Measurements from ENCODE around the gene REG1A. TPM values are rescaled to one million over a fixed set of nuclear protein-coding genes. Genes with fewer than 3 reads are reported as not detected.

REG1A gene
- total RNA-seq, 1 donor from 2014 or later: not detected

DNA sequence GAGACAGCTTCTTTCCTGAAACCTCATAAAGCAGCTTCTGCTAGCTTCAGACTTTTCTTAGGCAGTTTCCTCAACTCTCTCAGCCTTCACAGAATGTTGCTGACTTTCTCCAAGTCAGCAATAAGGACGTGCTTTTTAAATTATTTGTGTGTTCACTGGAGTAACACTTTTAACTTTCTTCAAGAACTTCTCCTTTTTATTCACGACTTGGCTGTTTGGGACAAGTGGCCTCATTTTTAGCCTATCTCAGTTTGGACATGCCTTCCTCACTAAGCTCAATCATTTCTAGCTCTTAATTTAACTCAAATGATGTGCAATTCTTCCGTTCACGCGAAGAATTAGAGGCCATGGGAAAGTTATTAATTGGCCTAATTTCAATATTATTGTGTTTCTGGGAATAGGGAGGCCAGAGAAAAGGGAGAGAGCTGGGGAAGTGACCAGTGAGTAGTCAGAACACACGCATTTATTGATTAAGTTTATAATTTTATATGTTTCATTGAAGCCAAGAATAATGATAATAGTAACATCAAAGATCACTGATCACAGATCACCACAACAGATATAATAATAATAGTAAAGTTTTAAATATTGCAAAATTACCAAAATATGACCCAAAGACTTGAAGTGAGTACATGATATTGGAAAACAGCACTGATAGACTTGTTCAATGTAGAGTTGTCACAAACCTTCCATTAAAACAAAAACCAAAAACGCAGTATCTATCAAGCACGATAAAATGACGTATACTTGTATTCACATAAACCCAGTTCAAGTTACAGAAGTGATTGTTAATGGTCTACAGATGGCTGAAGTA, 4.8 kb downstream of the REG1A start:
- intact Hi-C loops (cut with micrococcal nuclease): no loop called here

- intact Hi-C loops (cut with micrococcal nuclease): no loop called here
Observed at GRCh38 chr2:79125721-79125985, 5.4 kb downstream of the REG1A start.

DNA sequence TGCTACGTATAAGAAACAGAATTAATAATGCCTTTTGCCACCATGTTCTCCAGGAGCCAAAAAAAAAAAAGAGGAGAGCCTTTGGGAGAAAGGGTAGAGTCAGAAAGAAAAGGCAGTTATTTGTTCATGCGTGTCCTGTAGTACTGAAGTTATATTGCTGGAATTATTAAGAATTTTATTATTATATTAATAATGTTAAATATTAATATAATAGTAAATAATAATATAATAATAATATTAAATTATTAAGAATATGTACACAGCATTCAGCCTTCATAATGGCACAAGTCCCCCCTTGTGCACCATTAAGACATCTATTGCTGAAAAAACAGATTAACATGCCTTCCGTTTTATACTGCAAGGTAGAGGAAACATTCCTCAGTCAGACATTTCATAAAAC, 8.1 kb downstream of the REG1A start:
- intact Hi-C loops (cut with micrococcal nuclease): no loop called here

DNA sequence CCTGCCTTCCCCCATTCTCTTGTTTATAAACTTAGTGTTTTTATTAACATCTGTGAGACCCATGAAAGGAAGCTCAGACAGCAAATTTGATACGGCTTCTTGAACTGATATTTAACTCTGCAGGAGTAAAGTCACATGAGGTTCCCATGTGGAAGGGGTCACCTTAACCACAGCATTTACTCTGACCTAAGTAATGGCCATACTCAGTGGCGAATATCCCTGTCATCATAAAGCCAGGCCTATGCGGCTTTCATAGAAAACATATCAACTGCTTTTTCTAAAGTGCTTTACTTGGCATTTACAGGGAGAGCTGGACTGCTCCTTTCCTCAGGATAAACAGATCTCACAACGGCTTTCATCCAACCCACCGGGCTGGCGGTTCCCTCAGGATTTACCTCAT, 9.0 kb downstream of the REG1A start:
- intact Hi-C loops (cut with micrococcal nuclease): no loop called here

DNA sequence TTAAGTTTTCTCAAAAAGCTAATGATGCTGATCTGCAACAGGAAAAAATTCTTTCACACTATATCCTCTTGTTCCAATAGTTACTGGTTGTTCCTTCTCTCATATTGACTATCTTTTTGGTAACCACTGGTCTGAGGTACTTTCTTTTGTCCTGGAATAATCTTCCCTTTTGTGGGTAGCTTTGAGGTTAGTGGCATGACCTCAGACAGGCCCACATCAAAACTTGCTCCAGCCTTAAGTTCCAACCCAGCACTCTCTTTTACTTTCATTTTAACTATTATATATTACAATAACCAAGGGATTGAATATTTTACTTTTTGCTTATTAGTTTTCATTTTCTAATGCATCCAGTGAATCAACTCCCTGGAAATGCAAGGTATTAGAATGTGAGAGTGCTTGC, 9.5 kb downstream of the REG1A start:
- intact Hi-C loops (cut with micrococcal nuclease): no loop called here

GRCh38 chr2:79131687-79132086, 11.4 kb downstream of the REG1A start:
- intact Hi-C loops (cut with micrococcal nuclease): no loop called here

DNA sequence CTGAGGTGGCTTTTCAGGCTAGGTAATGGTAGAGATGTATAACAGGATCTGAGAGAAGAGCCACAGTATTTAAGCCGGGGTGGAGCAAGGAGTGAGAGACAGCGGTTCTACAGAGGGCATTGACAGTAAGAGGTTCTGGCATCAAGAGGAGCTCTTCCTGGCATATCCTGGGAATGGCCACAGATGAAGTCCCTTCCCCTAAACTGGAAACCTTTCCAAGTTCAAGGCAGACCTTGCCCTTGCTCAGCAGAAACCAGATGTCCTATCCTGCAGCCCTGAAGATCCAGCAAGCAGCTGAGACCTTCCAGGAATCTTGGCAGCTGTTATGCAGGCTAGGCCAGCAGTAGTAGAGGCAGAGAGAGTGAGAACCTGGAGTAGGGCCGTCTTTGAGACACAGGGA, 18.1 kb downstream of the REG1A start:
- intact Hi-C loops (cut with micrococcal nuclease): no loop called here

DNA sequence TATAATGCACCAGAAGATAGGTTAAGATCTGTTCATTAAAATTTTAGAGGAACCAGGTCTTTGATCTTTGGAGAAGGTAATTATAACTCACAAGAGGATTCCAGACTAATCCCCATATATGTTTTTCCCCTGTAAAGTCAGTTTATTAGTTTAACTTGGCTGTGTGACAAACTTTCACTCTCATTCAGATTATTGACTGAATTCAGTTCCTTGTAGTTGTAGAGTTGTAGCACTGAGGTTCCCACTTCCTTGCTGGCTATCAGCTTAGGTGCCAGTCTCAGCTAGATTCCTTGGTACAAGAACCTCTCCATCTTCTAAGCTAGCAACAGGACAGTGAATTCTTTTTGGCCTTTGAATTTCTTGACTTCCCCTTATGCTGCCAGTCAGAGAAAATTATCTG, 19.1 kb downstream of the REG1A start:
- intact Hi-C loops (cut with micrococcal nuclease): no loop called here

DNA sequence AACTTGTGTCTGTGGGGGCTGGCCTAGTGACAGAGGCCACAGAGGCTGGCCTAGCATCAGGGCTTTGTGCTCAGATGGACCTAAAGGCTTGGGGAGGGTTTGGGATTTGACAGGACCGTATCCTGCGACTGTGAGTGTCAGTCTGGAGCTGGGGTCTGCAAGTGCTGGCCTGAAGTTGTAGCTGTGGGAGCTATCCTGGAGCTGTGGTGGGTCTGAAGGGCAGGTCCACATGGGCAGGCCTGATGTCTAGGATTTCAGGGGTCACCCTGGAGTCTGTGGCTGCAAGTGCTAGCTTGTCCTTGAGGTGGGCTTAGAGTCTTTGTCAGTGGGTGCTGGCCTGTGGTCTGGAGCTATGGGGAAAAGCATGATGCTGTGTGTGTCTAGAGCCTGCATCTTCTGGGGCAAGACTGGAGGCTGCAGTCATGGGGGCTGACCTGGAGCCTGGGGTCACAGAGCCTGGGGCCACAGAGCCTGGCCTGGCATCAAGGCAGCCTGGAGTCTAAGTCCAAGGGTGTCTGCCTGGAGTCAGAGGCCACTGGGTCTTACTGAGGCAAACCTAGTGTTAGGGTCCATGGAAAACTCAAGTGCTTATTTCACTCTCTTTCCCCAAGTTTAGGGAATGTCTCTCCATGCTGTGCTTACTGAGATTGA, 35.7 kb downstream of the REG1A start:
- intact Hi-C loops (cut with micrococcal nuclease): no loop called here

DNA sequence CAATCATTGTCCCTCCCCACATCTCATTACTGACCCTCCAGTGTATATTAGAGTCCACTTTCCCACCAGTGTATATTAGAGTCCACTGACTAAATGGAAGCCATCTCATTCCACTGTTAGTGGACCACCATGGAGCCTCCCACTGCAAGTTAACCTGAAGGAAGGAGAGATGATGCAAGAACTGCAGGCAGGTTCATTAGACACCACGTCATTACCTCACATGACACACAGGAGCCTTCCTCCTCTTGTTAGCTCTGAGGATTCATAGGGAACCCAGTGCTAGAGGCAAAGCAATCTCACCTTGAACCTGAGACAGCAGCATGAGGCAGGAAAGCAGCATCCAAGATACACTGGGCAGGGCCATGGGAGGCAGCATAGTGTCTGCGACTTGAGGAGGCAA, 38.7 kb downstream of the REG1A start:
- intact Hi-C loops (cut with micrococcal nuclease): no loop called here

- intact Hi-C loops (cut with micrococcal nuclease): no loop called here
Observed at GRCh38 chr2:79159653-79160052, 39.4 kb downstream of the REG1A start, which contains the start of gene REG3A. Gene REG3A, minus strand, starts transcription at chr2:79159753. Its CDS starts 348 bp downstream, at chr2:79159405.

- intact Hi-C loops (cut with micrococcal nuclease): no loop called here
Observed at GRCh38 chr2:79162132-79162531, 41.8 kb downstream of the REG1A start.

DNA sequence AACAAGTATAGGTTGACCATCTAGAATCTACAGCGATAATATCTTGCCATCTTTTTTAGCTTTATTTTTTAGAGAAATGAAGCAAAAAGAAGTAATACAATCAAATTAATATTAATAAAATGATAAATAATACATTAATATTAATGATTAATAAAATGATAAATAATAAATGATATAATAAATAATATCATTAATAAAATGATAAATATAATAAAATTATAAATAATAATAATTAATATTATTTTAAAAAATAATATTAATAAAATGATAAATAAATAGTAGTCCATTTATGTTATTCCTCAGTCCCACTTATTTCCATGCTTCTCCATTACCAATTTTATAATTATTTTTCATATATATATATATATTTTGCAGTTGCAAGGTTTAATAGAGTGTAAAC, 42.5 kb downstream of the REG1A start:
- intact Hi-C loops (cut with micrococcal nuclease): no loop called here

- intact Hi-C loops (cut with micrococcal nuclease): no loop called here
Observed at GRCh38 chr2:79171348-79171958, 51.2 kb downstream of the REG1A start.

Other genes starting within 250 kb of the REG1A start
- not detected in 2 replicates for gene REG3G, start 94.8 kb upstream of the REG1A start, total RNA-seq
- gene REG1B, start 32.5 kb upstream of the REG1A start, total RNA-seq: not detected in 2 replicates
- not detected in 2 replicates for gene REG3A, start 39.3 kb downstream of the REG1A start, total RNA-seq

All from T-helper 2 cell treated with Interferon-gamma antibody and Interleukin-4, amounts not matched to agents 100 ng/mL and 5 ng/mL, for 36 hours (primary cell).